Peyer's patch (tissue), 4 donors: ENCODE data around the gene NPR3. TPM values are rescaled to one million over a fixed set of nuclear protein-coding genes. Genes with fewer than 3 reads are reported as not detected.
"Not testable (repeated sequence)": the region's sequence is repeated elsewhere in the genome, so short reads cannot be mapped to it uniquely, and the experiment has no call there.

Experiments used
- DNase-seq, 3 donors: peaks; one replicate each; pipeline ENCODE4 v3.0.0-alpha.2; 2017 to 2019
- H3K27ac ChIP-seq, 4 donors: fragments of 200-600 bp; sonication (generic); one replicate each; pipeline ENCODE4 v1.5.1; 2016 to 2019
- H3K27me3 ChIP-seq, 2 donors: fragments of 200-600 bp; sonication (generic); one replicate each; pipeline ENCODE4 v1.5.1; 2019
- H3K36me3 ChIP-seq, 3 donors: fragments of 200-600 bp; sonication (generic); one replicate each; pipeline ENCODE4 v1.5.1; 2016 to 2019
- H3K4me1 ChIP-seq, 4 donors: fragments of 200-600 bp; sonication (generic); one replicate each; pipeline ENCODE4 v1.5.1; 2016 to 2019
- H3K4me3 ChIP-seq, 4 donors: fragments of 200-600 bp; sonication (generic); 1 replicate in 3 of 4; 2 replicates in 1 of 4; pipeline ENCODE4 v1.5.1; 2016 to 2019; ENCODE audit warnings: mild to moderate bottlenecking in 1 of 4
- H3K9me3 ChIP-seq, 4 donors: fragments of 200-600 bp; sonication (generic); one replicate each; pipeline ENCODE4 v1.5.1; 2016 to 2019; ENCODE audit warnings: mild to moderate bottlenecking in 1 of 4
- CTCF ChIP-seq, 6 experiments: fragments of 450-650 bp in 4 of 6; fragments of 200-600 bp in 2 of 6; sonication (generic) in 1 of 6; IDR thresholded peaks; one replicate each; pipeline ENCODE4 v1.5.1; 2017 to 2019; ENCODE audit warnings: antibody characterized with exemption in 6 of 6, mild to moderate bottlenecking in 3 of 6, moderate library complexity in 1 of 6
- POLR2A ChIP-seq, 2 donors: fragments of 450-650 bp; IDR thresholded peaks; one replicate each; pipeline ENCODE4 v1.5.1; 2017; ENCODE audit warnings: antibody characterized with exemption in 2 of 2, mild to moderate bottlenecking in 2 of 2, moderate library complexity in 2 of 2
- total RNA-seq, 4 donors: library from RNA; depleted of rRNA; stranded (reverse); fragments of >200 nt; gene quantifications; one replicate each; pipeline ENCODE4 v1.1.0, GENCODE V29; 2016

NPR3 gene
- total RNA-seq, 4 donors from 2014 or later: 0.47 to 1.7 (median 1.2) TPM; not detected in 1

DNA sequence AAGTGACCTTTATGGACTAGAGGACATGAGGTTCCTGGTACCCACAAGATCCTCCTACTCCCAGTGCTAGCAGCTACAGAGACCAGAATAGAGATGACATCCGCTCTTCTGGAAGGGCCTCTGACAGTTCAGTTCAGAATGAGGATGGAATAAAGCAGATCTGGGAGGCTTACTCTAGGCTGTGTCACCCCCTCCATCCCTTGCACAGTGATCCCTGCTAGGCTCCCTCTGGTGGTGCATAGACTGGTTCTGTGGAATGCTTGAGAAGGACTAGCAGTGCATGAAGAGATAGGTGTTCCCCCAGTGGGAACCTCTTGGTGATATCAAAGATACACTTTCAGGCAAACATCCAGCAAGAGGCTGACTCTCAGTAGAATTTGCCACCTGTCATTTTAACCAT, 83.0 kb downstream of the NPR3 start:
- Histone ChIP-seq H3K27me3 (no peaks in the 10 kb centered on the region), H3K9me3 (no peaks in the 10 kb centered on the region), H3K4me3 (no peak overlapping the region), H3K36me3 (no peaks in the 10 kb centered on the region), H3K27ac (no peak overlapping the region), H3K4me1 (no peaks in the 10 kb centered on the region)
- TF ChIP-seq CTCF (IDR thresholded peaks at IDR 0.05) (no peak), POLR2A (IDR thresholded peaks at IDR 0.05) (no peak)
- no peak for DNase-seq

GRCh38 chr5:32802764-32803163, 91.6 kb downstream of the NPR3 start:
- H3K36me3 ChIP-seq: no peaks in the 10 kb centered on the region
- no peak for DNase-seq
- TF ChIP-seq POLR2A (IDR thresholded peaks at IDR 0.05) (no peak), CTCF (IDR thresholded peaks at IDR 0.05) (no peak)
- H3K27me3 ChIP-seq: no peaks in the 10 kb centered on the region
- H3K4me3 ChIP-seq: no peak overlapping the region
- no peaks in the 10 kb centered on the region for H3K4me1 ChIP-seq
- peaks cover 0 to 6% (median 1%) of the 10 kb centered on the region in 4 donors for H3K9me3 ChIP-seq
- no peak overlapping the region for H3K27ac ChIP-seq

DNA sequence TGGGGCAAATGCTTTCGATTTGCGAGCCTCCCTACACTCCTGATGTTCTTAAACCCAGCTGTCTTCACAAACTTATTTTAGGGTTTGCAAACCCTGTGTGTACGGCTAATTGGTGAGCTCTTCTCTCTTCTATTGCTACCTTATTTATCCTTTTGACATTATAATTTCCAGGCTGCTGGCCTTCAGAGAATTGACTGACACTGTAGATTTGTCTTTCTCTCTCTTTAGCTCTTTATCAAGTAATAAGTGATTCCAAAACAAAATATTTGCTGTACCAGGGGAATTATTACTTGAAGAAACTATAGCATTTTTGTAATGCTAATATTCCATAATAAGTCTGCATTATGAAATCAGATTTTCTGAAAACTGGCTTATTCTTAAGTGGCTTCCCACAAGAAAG, 92.5 kb downstream of the NPR3 start:
- no peak for DNase-seq
- Histone ChIP-seq H3K9me3 (peaks cover 0 to 6% (median 1%) of the 10 kb centered on the region in 4 donors), H3K4me1 (no peaks in the 10 kb centered on the region), H3K4me3 (no peak overlapping the region), H3K27ac (no peak overlapping the region), H3K27me3 (no peaks in the 10 kb centered on the region), H3K36me3 (no peaks in the 10 kb centered on the region)
- TF ChIP-seq POLR2A (IDR thresholded peaks at IDR 0.05) (no peak), CTCF (IDR thresholded peaks at IDR 0.05) (no peak)

DNA sequence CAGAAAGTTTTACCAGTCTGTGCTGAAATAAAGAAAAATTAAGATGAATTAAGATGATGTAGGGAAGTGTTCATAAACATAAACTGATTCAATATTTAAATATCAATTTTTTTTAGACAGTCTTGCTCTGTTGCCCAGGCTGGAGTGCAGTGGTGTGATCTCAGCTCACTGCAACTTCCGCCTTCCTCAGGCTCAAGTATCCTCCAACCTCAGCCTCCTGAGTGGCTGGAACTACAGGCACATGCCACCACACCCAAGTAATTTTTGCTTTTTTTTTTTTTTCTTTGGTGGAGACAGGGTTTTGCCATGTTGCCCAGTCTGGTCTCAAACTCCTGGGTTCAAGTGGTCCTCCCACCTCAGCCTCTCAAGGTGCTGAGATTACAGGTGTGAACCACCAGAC, 94.3 kb downstream of the NPR3 start:
- H3K27ac ChIP-seq, H3K9me3 ChIP-seq, H3K4me3 ChIP-seq, H3K4me1 ChIP-seq, H3K36me3 ChIP-seq, DNase-seq, H3K27me3 ChIP-seq: not testable (repeated sequence)

DNA sequence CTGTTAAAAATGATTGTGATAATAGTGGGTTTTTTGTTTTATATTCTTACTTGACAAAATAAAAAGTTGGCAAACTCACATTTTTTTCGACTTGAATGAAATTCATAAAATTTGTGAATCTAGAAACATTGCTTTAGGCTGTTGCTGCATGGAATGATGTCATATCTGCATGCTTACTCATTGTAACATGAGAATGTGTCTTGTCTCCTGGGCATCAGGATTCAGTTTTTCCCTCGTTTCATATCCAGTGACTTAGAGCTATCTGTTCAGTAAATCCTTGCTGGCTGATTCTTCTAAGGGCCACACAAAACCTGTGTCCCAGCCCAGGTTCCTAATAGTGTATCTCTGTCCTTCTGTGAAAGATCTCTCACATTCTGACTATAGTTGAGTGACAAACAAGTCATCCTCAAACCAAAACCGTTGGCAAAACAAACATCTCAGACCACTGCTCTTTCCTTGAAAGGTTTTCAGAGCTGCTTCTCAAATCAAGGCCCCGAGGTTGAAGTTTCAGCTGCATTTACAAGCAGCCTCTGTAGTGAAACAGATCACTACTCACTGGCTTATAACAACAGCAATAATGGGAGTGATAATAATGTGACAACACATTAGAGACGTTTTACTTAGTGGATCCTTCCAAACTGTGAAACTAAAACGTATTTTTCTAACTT, 95.0 kb downstream of the NPR3 start:
- Histone ChIP-seq H3K27ac (no peak overlapping the region), H3K9me3 (peaks cover 0 to 6% (median under 1%) of the 10 kb centered on the region in 4 donors), H3K36me3 (no peaks in the 10 kb centered on the region), H3K4me3 (no peak overlapping the region), H3K27me3 (no peaks in the 10 kb centered on the region), H3K4me1 (no peaks in the 10 kb centered on the region)
- DNase-seq: no peak
- TF ChIP-seq POLR2A (IDR thresholded peaks at IDR 0.05) (no peak), CTCF (IDR thresholded peaks at IDR 0.05) (no peak)

GRCh38 chr5:32808783-32809182, 97.7 kb downstream of the NPR3 start:
- Histone ChIP-seq H3K4me3 (no peak overlapping the region), H3K27ac (no peak overlapping the region), H3K27me3 (no peaks in the 10 kb centered on the region), H3K36me3 (no peaks in the 10 kb centered on the region), H3K9me3 (peaks cover 0 to 6% (median 0%) of the 10 kb centered on the region in 4 donors), H3K4me1 (no peaks in the 10 kb centered on the region)
- no peak for DNase-seq
- TF ChIP-seq CTCF (IDR thresholded peaks at IDR 0.05) (no peak), POLR2A (IDR thresholded peaks at IDR 0.05) (no peak)
